Osteoblast (primary cell): ENCODE data around the gene ICAM4. TPM values are rescaled to one million over a fixed set of nuclear protein-coding genes. Genes with fewer than 3 reads are reported as not detected.

Source experiments
- DNase-seq: peaks from one replicate; pipeline ENCODE4 v3.0.0; 2011; ENCODE audit warnings: low spot score, mixed read lengths; ENCODE audit not compliant: insufficient read length; ENCODE audit errors: missing footprints
- H2AFZ ChIP-seq: 2 replicates; pipeline ENCODE4 v1.6.0; 2011; ENCODE audit warnings: mild to moderate bottlenecking, low read length
- H3K27ac ChIP-seq: 2 replicates; pipeline ENCODE4 v1.5.1; 2011; ENCODE audit warnings: mild to moderate bottlenecking, low read depth, low read length, moderate library complexity
- H3K27me3 ChIP-seq: 2 replicates; pipeline ENCODE4 v1.6.0; 2012; ENCODE audit warnings: mild to moderate bottlenecking, control low read depth, inconsistent platforms, low read length, moderate library complexity; ENCODE audit not compliant: insufficient read depth
- H3K36me3 ChIP-seq: 2 replicates; pipeline ENCODE4 v1.5.1; 2011; ENCODE audit warnings: mild to moderate bottlenecking, low read length, control low read depth, moderate library complexity; ENCODE audit not compliant: insufficient read depth
- H3K4me1 ChIP-seq: 2 replicates; pipeline ENCODE4 v1.5.1; 2011; ENCODE audit warnings: mild to moderate bottlenecking, low read length, control low read depth, moderate library complexity; ENCODE audit not compliant: insufficient read depth
- H3K4me2 ChIP-seq: 2 replicates; pipeline ENCODE4 v1.6.0; 2011; ENCODE audit warnings: mild to moderate bottlenecking, low read length; ENCODE audit not compliant: insufficient read depth
- H3K4me3 ChIP-seq: fragments of 200-600 bp; sonication (generic); 3 replicates; pipeline ENCODE4 v1.5.1; 2012; ENCODE audit warnings: mild to moderate bottlenecking, low read length, inconsistent platforms; ENCODE audit not compliant: insufficient read depth
- H3K79me2 ChIP-seq: 2 replicates; pipeline ENCODE4 v1.6.0; 2012; ENCODE audit warnings: mild to moderate bottlenecking, low read length, control low read depth, inconsistent platforms; ENCODE audit not compliant: insufficient read depth
- H3K9me3 ChIP-seq: 2 replicates; pipeline ENCODE4 v1.5.1; 2011; ENCODE audit warnings: low read depth, low read length, control low read depth
- H4K20me1 ChIP-seq: 2 replicates; pipeline ENCODE4 v1.6.0; 2012; ENCODE audit warnings: mild to moderate bottlenecking, low read length, control low read depth; ENCODE audit not compliant: insufficient read depth
- total RNA-seq: library from RNA; depleted of rRNA; stranded (reverse); fragments of >200 nt; gene quantifications from 2 replicates; pipeline ENCODE4 v1.2.3, GENCODE V29; 2012
- TF ChIP-seq, protein P1 (sequence below): IDR thresholded peaks from 2 replicates; pipeline ENCODE4 v1.5.1; 2011; ENCODE audit warnings: mild to moderate bottlenecking, low read depth, low read length, moderate library complexity; ENCODE audit errors: extremely low read depth

The ICAM4 gene
- total RNA-seq, 1 donor, result under 0.01 TPM

DNA sequence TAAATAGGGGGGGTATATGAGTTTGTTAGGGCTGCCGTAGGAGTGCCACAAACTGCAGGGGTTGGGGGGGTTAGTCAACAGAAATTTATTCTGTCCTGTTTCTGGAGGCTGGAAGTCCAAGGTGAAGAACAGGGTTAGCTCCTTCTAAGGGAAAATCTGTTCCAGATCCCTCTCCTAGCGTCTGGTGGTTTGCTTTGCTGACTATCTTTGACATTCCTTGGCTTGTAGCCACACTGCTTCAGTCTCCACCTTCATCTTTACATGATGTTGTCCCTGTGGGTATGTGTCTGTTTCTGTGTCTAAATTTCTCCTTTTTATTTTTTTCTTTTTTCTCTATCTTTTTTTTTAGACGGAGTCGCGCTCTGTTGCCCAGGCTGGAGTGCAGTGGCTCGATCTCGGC is 24.0 kb upstream of the ICAM4 start:
- Histone ChIP-seq H3K27ac (no peak overlapping the region), H3K36me3 (peaks cover 13% of the 10 kb centered on the region), H3K79me2 (no peaks in the 10 kb centered on the region), H3K27me3 (no peaks in the 10 kb centered on the region), H3K9me3 (no peaks in the 10 kb centered on the region), H3K4me3 (no peak overlapping the region), H4K20me1 (no peaks in the 10 kb centered on the region), H2AFZ (no peak overlapping the region), H3K4me1 (no peaks in the 10 kb centered on the region), H3K4me2 (no peak overlapping the region)
- TF ChIP-seq, protein P1, sequence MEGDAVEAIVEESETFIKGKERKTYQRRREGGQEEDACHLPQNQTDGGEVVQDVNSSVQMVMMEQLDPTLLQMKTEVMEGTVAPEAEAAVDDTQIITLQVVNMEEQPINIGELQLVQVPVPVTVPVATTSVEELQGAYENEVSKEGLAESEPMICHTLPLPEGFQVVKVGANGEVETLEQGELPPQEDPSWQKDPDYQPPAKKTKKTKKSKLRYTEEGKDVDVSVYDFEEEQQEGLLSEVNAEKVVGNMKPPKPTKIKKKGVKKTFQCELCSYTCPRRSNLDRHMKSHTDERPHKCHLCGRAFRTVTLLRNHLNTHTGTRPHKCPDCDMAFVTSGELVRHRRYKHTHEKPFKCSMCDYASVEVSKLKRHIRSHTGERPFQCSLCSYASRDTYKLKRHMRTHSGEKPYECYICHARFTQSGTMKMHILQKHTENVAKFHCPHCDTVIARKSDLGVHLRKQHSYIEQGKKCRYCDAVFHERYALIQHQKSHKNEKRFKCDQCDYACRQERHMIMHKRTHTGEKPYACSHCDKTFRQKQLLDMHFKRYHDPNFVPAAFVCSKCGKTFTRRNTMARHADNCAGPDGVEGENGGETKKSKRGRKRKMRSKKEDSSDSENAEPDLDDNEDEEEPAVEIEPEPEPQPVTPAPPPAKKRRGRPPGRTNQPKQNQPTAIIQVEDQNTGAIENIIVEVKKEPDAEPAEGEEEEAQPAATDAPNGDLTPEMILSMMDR, result no peak
- peak; percentile 26 for DNase-seq

DNA sequence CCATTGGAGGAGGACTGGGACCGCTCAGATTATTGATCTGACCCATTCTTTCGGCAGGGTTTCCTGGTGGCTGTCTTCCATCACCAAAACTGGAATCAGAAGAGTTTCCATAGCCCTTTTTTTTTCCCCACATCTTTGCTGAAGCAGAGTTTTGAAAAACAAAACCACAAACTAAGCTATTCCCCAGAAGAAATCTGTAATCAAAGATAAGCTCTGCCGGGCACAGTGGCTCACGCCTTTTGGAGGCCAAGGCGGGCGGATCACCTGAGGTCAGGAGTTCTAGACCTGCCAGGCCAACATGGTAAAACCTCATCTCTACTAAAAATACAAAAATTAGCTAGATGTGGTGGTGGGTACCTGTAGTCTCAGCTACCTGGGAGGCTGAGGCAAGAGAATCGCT is 20.0 kb upstream of the ICAM4 start:
- no peak overlapping the region for H2AFZ ChIP-seq
- H3K27me3 ChIP-seq, result no peaks in the 10 kb centered on the region
- no peak overlapping the region for H3K4me3 ChIP-seq
- H3K9me3 ChIP-seq, result no peaks in the 10 kb centered on the region
- TF ChIP-seq, protein P1, result no peak
- no peaks in the 10 kb centered on the region for H3K36me3 ChIP-seq
- no peak for DNase-seq
- no peaks in the 10 kb centered on the region for H4K20me1 ChIP-seq
- no peaks in the 10 kb centered on the region for H3K79me2 ChIP-seq
- H3K27ac ChIP-seq, result no peak overlapping the region
- peaks cover 11% of the 10 kb centered on the region for H3K4me1 ChIP-seq
- H3K4me2 ChIP-seq, result no peak overlapping the region

DNA sequence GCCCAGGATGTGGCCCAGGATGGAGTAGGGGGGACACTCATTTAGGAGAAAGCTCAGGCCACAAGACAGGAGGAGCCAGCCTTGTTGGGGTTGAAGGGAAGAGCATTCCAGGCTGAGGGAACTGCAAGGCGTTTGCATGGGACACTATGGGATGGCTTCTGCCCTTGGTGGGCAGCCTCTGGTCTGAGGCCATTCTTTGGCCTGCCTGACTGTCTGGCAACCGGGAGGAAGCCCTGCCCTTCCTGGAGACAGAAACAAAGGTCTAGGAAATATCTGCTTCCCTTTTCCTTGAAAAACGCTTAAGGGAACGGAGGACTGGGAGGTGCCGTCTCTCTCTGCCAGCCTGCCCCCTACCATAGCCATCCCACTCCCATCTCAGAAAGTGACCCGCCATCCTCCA is 18.7 kb upstream of the ICAM4 start:
- DNase-seq, result no peak
- Histone ChIP-seq H3K4me2 (no peak overlapping the region), H3K27ac (no peak overlapping the region), H3K4me1 (peaks cover 11% of the 10 kb centered on the region), H3K4me3 (no peak overlapping the region), H4K20me1 (no peaks in the 10 kb centered on the region), H3K79me2 (no peaks in the 10 kb centered on the region), H3K27me3 (no peaks in the 10 kb centered on the region), H3K9me3 (no peaks in the 10 kb centered on the region), H3K36me3 (no peaks in the 10 kb centered on the region), H2AFZ (no peak overlapping the region)
- TF ChIP-seq, protein P1, result no peak

DNA sequence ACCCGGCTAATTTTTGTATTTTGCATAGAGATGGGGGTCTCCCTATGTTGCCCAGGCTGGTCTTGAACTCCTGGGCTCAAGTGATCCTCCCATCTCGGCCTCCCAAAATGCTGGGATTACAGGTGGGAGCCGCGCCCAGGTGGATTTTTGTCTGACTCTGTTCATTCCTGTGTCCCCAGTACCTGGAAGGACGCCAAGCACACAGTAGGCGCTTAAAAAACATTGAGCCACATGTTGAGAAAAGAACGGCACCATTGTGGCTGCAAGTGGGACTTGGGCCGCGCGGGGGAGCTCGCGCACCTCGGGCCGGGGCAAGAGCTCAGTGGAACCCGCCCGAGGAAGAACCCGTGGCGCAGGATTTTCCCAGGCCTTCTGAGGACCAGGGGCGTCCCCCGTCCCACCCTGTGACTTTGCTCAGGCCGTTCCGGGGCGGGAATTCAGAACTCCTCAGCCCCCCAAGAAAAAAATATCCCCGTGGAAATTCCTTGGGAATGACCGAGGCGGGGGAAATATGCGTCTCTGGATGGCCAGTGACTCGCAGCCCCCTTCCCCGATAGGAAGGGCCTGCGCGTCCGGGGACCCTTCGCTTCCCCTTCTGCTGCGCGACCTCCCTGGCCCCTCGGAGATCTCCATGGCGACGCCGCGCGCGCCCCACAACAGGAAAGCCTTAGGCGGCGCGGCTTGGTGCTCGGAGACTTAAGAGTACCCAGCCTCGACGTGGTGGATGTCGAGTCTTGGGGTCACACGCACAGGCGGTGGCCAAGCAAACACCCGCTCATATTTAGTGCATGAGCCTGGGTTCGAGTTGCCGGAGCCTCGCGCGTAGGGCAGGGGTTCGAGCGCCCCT is 17.2 kb upstream of the ICAM4 start:
- Histone ChIP-seq H3K79me2 (no peaks in the 10 kb centered on the region), H3K27me3 (no peaks in the 10 kb centered on the region), H3K4me1 (peaks cover 11% of the 10 kb centered on the region), H2AFZ (peak overlapping the region; percentile 80), H3K9me3 (no peaks in the 10 kb centered on the region), H4K20me1 (no peaks in the 10 kb centered on the region), H3K4me3 (peak overlapping the region; percentile 66), H3K4me2 (peak overlapping the region; percentile 74), H3K36me3 (no peaks in the 10 kb centered on the region), H3K27ac (no peak overlapping the region)
- TF ChIP-seq, protein P1, result peak; percentile 87
- peak; percentile 96 for DNase-seq
